Upper lobe of left lung (tissue), 4 donors: ENCODE results near the gene PSORS1C1.

ENCODE experiments used
- EP300 ChIP-seq, 4 donors: sonication (generic); formaldehyde crosslinking; IDR thresholded peaks; one replicate each; pipeline ENCODE4 v1.5.1; 2017; ENCODE audit warnings: antibody characterized with exemption in 4 of 4, control low read depth in 2 of 4
- POLR2AphosphoS5 ChIP-seq, 2 donors: sonication (generic); formaldehyde crosslinking; IDR thresholded peaks; one replicate each; pipeline ENCODE4 v1.5.1; 2017; ENCODE audit warnings: antibody characterized with exemption in 2 of 2
- TF ChIP-seq, protein P1 (sequence below), 6 experiments: fragments of 450-650 bp in 4 of 6; fragments of 200-600 bp in 2 of 6; sonication (generic) in 2 of 6; IDR thresholded peaks; one replicate each; pipeline ENCODE4 v1.5.1; 2016 to 2019; ENCODE audit warnings: antibody characterized with exemption in 6 of 6

DNA sequence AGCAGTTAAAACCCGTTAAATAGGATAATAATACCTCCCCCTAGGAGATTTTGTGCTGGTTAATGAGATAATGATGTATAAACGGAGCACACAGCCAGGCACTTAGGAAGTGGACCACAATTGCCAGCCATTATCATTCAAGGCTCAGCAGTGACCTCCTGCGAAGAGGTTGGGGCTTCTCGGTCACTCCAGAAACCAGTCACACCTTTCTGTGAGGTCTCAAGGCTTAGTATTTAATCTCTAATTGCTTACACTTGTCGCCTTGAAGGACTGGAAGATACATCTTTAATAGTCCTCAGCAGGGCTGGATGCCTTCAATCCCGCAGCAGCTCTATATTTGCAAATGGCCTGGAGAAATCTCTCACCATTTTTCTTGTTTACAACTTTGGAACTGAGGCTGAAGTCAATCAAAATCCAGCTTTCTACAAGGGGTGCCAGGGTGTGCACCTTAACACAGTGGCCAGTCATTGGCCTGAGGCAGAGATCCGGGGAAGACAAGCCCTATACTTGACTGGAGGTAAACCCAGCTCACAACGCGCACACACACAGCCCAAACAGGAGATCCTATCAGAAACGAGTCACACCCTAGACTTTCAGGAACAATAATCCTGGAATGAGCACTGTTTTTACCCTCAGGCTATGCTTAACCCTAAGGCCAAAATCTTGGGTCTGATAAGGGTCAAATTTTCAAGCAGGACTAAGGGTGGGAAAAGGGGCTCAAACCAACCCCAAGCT is 54.7 kb downstream of the PSORS1C1 start:
- TF ChIP-seq, protein P1, sequence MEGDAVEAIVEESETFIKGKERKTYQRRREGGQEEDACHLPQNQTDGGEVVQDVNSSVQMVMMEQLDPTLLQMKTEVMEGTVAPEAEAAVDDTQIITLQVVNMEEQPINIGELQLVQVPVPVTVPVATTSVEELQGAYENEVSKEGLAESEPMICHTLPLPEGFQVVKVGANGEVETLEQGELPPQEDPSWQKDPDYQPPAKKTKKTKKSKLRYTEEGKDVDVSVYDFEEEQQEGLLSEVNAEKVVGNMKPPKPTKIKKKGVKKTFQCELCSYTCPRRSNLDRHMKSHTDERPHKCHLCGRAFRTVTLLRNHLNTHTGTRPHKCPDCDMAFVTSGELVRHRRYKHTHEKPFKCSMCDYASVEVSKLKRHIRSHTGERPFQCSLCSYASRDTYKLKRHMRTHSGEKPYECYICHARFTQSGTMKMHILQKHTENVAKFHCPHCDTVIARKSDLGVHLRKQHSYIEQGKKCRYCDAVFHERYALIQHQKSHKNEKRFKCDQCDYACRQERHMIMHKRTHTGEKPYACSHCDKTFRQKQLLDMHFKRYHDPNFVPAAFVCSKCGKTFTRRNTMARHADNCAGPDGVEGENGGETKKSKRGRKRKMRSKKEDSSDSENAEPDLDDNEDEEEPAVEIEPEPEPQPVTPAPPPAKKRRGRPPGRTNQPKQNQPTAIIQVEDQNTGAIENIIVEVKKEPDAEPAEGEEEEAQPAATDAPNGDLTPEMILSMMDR (IDR thresholded peaks at IDR 0.05) = no peak
- TF ChIP-seq EP300 (IDR thresholded peaks at IDR 0.05) (no peak), POLR2AphosphoS5 (IDR thresholded peaks at IDR 0.05) (no peak)
